Karpas-422 (cell line): ENCODE measurements around the gene FBL. TPM values are rescaled to one million over a fixed set of nuclear protein-coding genes. Genes with fewer than 3 reads are reported as not detected.
"Not testable (repeated sequence)": the region's sequence is repeated elsewhere in the genome, so short reads cannot be mapped to it uniquely, and the experiment has no call there.

Experiments
- DNase-seq: peaks from one replicate; pipeline ENCODE4 v3.0.0-alpha.2; 2015
- H2AFZ ChIP-seq: fragments of 200-600 bp; sonication (generic); 2 replicates; pipeline ENCODE4 v1.6.1; 2014; ENCODE audit warnings: antibody characterized with exemption, low read length, mixed read lengths
- H3K27ac ChIP-seq: fragments of 200-600 bp; sonication (generic); 2 replicates; pipeline ENCODE4 v1.5.1; 2014; ENCODE audit warnings: mild to moderate bottlenecking, low read length, moderate library complexity
- H3K27me3 ChIP-seq: fragments of 200-600 bp; sonication (generic); 2 replicates; pipeline ENCODE4 v1.6.1; 2014; ENCODE audit warnings: low read length, mixed read lengths
- H3K36me3 ChIP-seq: fragments of 200-600 bp; sonication (generic); 2 replicates; pipeline ENCODE4 v1.6.1; 2014; ENCODE audit warnings: low read length, mixed read lengths; ENCODE audit not compliant: insufficient read depth
- H3K4me1 ChIP-seq: fragments of 200-600 bp; sonication (generic); 2 replicates; pipeline ENCODE4 v1.6.1; 2014; ENCODE audit warnings: mild to moderate bottlenecking, low read length, mixed read lengths
- H3K4me2 ChIP-seq: fragments of 200-600 bp; sonication (generic); 2 replicates; pipeline ENCODE4 v1.6.1; 2014; ENCODE audit warnings: low read length, low read depth, mild to moderate bottlenecking; ENCODE audit not compliant: poor library complexity, severe bottlenecking
- H3K4me3 ChIP-seq: fragments of 200-600 bp; sonication (generic); 2 replicates; pipeline ENCODE4 v1.5.1; 2014; ENCODE audit warnings: mild to moderate bottlenecking, antibody characterized with exemption, low read length, mixed read lengths
- H3K79me2 ChIP-seq: fragments of 200-600 bp; sonication (generic); 2 replicates; pipeline ENCODE4 v1.6.1; 2014; ENCODE audit warnings: mild to moderate bottlenecking, low read length, mixed read lengths
- H3K9ac ChIP-seq: fragments of 200-600 bp; sonication (generic); 2 replicates; pipeline ENCODE4 v1.6.0; 2014; ENCODE audit warnings: low read length
- H3K9me2 ChIP-seq: fragments of 200-600 bp; sonication (generic), shearing (Covaris generic); replicated peaks from 2 replicates; pipeline ENCODE4 v1.6.0; 2014; ENCODE audit warnings: mild to moderate bottlenecking, low read length, moderate library complexity; ENCODE audit not compliant: insufficient read depth
- H3K9me3 ChIP-seq: fragments of 300-700, 200-600 bp; sonication (generic); 2 replicates; pipeline ENCODE4 v1.6.1; 2014; ENCODE audit warnings: low read length, mixed read lengths
- H4K20me1 ChIP-seq: fragments of 200-600 bp; sonication (generic); 2 replicates; pipeline ENCODE4 v1.6.1; 2014; ENCODE audit warnings: mild to moderate bottlenecking, antibody characterized with exemption, low read length, low read depth; ENCODE audit not compliant: insufficient read depth
- total RNA-seq: library from RNA; depleted of rRNA; stranded (reverse); fragments of >200 nt; shearing (Covaris generic); gene quantifications from 2 replicates; pipeline ENCODE4 v1.2.3, GENCODE V29; 2014; ENCODE audit warnings: low replicate concordance; rRNA removed

The FBL gene
- total RNA-seq, result 359 and 384 TPM in 2 replicates

GRCh38 chr19:39845933-39846677 lies at the start of gene FBL:
Gene FBL (minus strand): TSS chr19:39846379. CDS start chr19:39846300, 79 bp downstream.
- Histone ChIP-seq H3K4me2 (peak within 1 kb of the TSS; percentile 86), H3K9me3 (no peaks in the 10 kb centered on the region), H3K27ac (peak within 1 kb of the TSS; percentile 67), H3K4me1 (peaks cover 35% of the 10 kb centered on the region), H3K9me2 (no peaks in the 10 kb centered on the region), H2AFZ (peak within 1 kb of the TSS; percentile 50; the same call in 1 of the 2 replicates), H4K20me1 (peaks cover 35% of the 10 kb centered on the region), H3K36me3 (peaks cover 6% of the 10 kb centered on the region; the same call in 1 of the 2 replicates), H3K9ac (peak within 1 kb of the TSS; percentile 99), H3K27me3 (no peaks in the 10 kb centered on the region), H3K4me3 (peak within 1 kb of the TSS; percentile 98), H3K79me2 (peaks cover 51% of the 10 kb centered on the region)
- peak; percentile 99 for DNase-seq

DNA sequence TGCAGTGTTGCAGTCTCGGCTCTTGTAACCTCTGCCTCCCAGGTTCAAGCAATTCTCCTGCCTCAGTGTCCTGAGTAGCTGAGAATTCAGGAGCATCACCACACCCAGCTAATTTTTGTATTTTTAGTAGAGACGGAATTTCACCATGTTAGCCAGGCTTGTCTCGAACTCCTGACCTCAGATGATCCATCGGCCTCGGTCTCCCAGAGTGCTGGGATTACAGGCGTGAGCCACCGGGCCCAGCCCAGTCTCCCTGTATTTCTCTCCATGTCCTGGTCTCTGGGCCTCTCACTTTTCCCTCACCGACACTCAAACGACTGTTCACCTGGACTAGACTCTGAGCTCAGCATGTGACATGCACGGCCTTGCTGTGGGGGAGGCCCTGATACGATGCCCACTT lies 48.9 kb upstream of the FBL start:
- not testable (repeated sequence) for H2AFZ ChIP-seq, H3K4me3 ChIP-seq, H3K36me3 ChIP-seq, H3K4me2 ChIP-seq, H3K9me3 ChIP-seq, H3K9ac ChIP-seq, H3K79me2 ChIP-seq, H3K9me2 ChIP-seq, H3K27me3 ChIP-seq, H3K27ac ChIP-seq, H4K20me1 ChIP-seq, H3K4me1 ChIP-seq, DNase-seq

- H3K4me1 ChIP-seq, H3K9me2 ChIP-seq, H3K27me3 ChIP-seq, H3K4me3 ChIP-seq, H3K36me3 ChIP-seq, H3K9me3 ChIP-seq, DNase-seq, H3K4me2 ChIP-seq, H3K79me2 ChIP-seq, H2AFZ ChIP-seq, H3K27ac ChIP-seq, H3K9ac ChIP-seq, H4K20me1 ChIP-seq: not testable (repeated sequence)
Observed at GRCh38 chr19:39894236-39894606, 48.0 kb upstream of the FBL start.

- H3K4me1 ChIP-seq, H4K20me1 ChIP-seq, H3K9me2 ChIP-seq, H3K36me3 ChIP-seq, H2AFZ ChIP-seq, H3K9ac ChIP-seq, DNase-seq, H3K4me2 ChIP-seq, H3K27ac ChIP-seq, H3K9me3 ChIP-seq, H3K27me3 ChIP-seq, H3K4me3 ChIP-seq, H3K79me2 ChIP-seq: not testable (repeated sequence)
Observed at GRCh38 chr19:39893366-39894235, 47.4 kb upstream of the FBL start.

GRCh38 chr19:39892506-39892902 lies 46.3 kb upstream of the FBL start:
- not testable (repeated sequence) for H3K9me2 ChIP-seq, H3K4me1 ChIP-seq, H3K27ac ChIP-seq, DNase-seq, H3K27me3 ChIP-seq, H3K79me2 ChIP-seq, H3K9me3 ChIP-seq, H4K20me1 ChIP-seq, H3K9ac ChIP-seq, H3K4me3 ChIP-seq, H2AFZ ChIP-seq, H3K4me2 ChIP-seq, H3K36me3 ChIP-seq

GRCh38 chr19:39891660-39892505 lies 45.7 kb upstream of the FBL start:
- DNase-seq, H3K4me2 ChIP-seq, H3K9ac ChIP-seq, H3K4me3 ChIP-seq, H3K27me3 ChIP-seq, H3K36me3 ChIP-seq, H3K4me1 ChIP-seq, H2AFZ ChIP-seq, H3K9me2 ChIP-seq, H3K27ac ChIP-seq, H3K9me3 ChIP-seq, H3K79me2 ChIP-seq, H4K20me1 ChIP-seq: not testable (repeated sequence)

GRCh38 chr19:39890755-39891551 lies 44.8 kb upstream of the FBL start:
- Histone ChIP-seq H3K9me2 (no peaks in the 10 kb centered on the region), H3K79me2 (no peaks in the 10 kb centered on the region), H3K36me3 (no peaks in the 10 kb centered on the region), H4K20me1 (no peaks in the 10 kb centered on the region), H3K9ac (no peak overlapping the region), H3K4me1 (no peaks in the 10 kb centered on the region), H2AFZ (no peak overlapping the region), H3K4me2 (no peak overlapping the region), H3K27ac (no peak overlapping the region), H3K27me3 (no peaks in the 10 kb centered on the region), H3K9me3 (no peaks in the 10 kb centered on the region), H3K4me3 (no peak overlapping the region)
- DNase-seq, result no peak
